GM19043 (cell line): Measurements from ENCODE around the gene DNAAF2.
"Not testable (repeated sequence)": the region's sequence is repeated elsewhere in the genome, so short reads cannot be mapped to it uniquely, and the experiment has no call there.

Experiments used
- ATAC-seq: cut with Tn5 transposase; IDR thresholded peaks from one replicate; pipeline ENCODE4 v1.9.1; 2021; ENCODE audit warnings: low read depth; ENCODE audit not compliant: unreplicated experiment

The DNAAF2 gene

GRCh38 chr14:49584981-49585640 lies 49.9 kb downstream of the DNAAF2 start:
- ATAC-seq: not testable (repeated sequence)

- ATAC-seq: no peak
Observed at GRCh38 chr14:49584058-49584457, 51.0 kb downstream of the DNAAF2 start.

GRCh38 chr14:49583629-49584028 lies 51.4 kb downstream of the DNAAF2 start:
- no peak for ATAC-seq

- ATAC-seq: no peak
Observed at GRCh38 chr14:49582113-49582977, 52.7 kb downstream of the DNAAF2 start.

GRCh38 chr14:49581209-49582112 lies 53.6 kb downstream of the DNAAF2 start:
- ATAC-seq: no peak

GRCh38 chr14:49579841-49580240 lies 55.2 kb downstream of the DNAAF2 start:
- ATAC-seq: no peak

GRCh38 chr14:49578141-49578540 lies 56.9 kb downstream of the DNAAF2 start:
- ATAC-seq: no peak
